ENCODE results near the gene TAF8. TPM values are rescaled to one million over a fixed set of nuclear protein-coding genes. Genes with fewer than 3 reads are reported as not detected.
A peak's percentile ranks its signal among the peaks of the same experiment; 100 is the strongest.

TAF8 gene
- total RNA-seq, 1 experiment from 2014 or later, result 43.1 TPM

DNA sequence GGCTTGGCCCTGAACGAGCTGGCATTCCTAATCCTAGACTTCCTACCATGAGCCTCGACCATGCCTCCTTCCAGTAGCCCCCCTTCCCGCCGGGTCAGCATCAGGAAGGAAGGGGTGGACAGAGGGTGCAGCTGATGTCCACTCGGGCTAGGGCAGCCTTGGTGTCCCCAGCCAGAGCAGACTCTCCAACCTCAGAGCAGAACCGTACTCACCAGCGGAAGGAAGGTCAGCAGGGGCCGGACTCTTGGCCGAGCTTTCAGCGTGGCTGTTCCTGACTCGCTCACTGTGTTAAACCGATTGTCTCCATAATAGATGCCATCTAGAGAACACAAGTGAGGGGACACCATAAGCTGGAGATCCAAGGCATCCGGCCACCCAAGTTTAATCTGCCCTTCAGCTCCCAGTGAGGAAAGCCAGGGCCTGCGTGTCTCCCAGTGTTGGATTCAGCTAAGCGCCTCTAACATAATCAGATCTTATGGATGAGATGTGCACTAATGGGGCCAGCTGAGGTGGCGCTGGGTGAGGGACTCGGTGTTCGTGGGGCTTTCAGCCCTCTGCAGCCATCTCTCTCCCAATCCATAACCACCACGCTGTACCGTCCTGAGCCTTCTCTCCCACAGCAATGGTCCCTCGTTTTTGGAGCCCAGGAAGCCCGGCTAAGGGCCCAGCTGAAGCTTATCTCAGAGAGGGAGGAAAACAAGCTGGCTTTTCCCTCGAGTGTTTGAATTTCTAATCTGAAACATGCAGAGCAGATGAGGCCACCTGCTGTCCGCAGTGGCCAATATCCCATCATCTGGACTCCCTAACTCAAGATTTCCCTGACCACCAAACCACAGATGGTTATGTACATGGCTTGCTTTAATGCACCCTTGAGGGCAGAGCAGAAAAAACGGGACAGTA is 78.4 kb downstream of the TAF8 start:
- peak in 1 of 2 experiments; percentile 19 for DNase-seq
- H3K9me3 ChIP-seq (replicated peaks), result no peaks in the 10 kb centered on the region
- H3K36me3 ChIP-seq, result no peaks in the 10 kb centered on the region
- H3K4me1 ChIP-seq, result no peaks in the 10 kb centered on the region
- H3K27ac ChIP-seq, result no peak overlapping the region
- peaks cover 5% of the 10 kb centered on the region; the same call in 1 of the 2 replicates for H3K27me3 ChIP-seq
- H3K4me3 ChIP-seq, result no peak overlapping the region

DNA sequence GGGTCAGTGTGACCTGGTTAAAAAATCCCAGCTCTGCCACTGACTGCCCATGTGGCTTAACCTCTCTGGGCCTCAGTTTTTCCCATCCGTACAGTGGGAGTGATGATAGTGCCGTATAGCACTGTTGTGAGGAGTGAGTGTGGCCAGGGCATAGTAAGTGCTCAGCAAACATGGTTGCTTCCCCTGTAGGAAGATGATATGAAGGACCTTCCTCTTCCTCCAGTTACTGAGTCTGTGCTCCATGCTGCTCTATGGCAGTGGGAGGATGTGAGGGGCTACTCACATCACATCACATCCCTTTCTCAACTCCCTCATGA is 79.0 kb downstream of the TAF8 start:
- H3K27me3 ChIP-seq, result peaks cover 5% of the 10 kb centered on the region; the same call in 1 of the 2 replicates
- no peaks in the 10 kb centered on the region for H3K9me3 ChIP-seq (replicated peaks)
- H3K36me3 ChIP-seq, result no peaks in the 10 kb centered on the region
- no peak overlapping the region for H3K4me3 ChIP-seq
- DNase-seq, result no peak
- H3K27ac ChIP-seq, result no peak overlapping the region
- H3K4me1 ChIP-seq, result no peaks in the 10 kb centered on the region

DNA sequence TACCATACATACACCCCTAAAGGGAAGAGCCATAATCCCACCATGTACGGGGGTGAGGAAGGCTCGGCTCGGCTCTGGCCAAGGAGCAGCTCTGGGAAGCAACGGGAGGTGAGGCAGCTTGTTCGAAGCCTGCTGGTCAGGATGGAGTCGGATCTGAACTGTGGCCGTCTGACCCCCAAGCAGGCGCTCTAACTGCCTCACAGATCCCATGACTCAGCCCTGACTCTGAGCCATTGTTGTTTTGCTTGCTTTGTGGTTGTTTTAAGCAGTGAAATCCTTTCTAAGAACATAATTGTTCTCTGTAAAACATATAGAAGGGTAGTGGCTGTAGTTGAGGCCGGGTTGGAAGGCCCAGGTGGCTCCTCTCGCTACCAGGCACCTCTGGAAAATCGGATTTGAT is 81.2 kb downstream of the TAF8 start:
- H3K27ac ChIP-seq, result no peak overlapping the region
- no peaks in the 10 kb centered on the region for H3K9me3 ChIP-seq (replicated peaks)
- H3K4me3 ChIP-seq, result no peak overlapping the region
- no peaks in the 10 kb centered on the region; the same call in 1 of the 2 replicates for H3K4me1 ChIP-seq
- no peaks in the 10 kb centered on the region for H3K27me3 ChIP-seq
- no peaks in the 10 kb centered on the region for H3K36me3 ChIP-seq
- no peak for DNase-seq

DNA sequence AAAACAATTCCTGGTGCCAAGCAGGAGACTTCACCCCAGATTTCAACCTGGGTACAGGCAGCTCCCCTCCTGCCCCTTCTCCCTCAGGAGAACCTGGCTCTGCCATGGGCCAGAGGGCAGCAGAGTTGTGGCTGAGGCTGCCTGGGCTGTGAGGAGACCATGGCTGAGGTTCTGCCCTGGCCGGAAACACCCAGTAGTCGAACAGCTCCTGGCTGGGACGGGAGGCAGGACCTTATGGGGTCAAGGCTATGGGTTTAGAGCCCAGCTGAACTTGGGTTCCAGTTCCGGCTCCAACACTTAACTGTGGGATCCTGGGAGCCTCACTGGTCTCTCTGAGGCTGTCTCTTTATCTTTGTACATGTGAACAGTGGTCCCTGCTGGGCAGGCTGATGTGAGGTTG is 83.6 kb downstream of the TAF8 start:
- Histone ChIP-seq H3K4me3 (no peak overlapping the region), H3K4me1 (no peaks in the 10 kb centered on the region; the same call in 1 of the 2 replicates), H3K9me3 (replicated peaks) (no peaks in the 10 kb centered on the region), H3K36me3 (no peaks in the 10 kb centered on the region), H3K27ac (no peak overlapping the region), H3K27me3 (no peaks in the 10 kb centered on the region)
- no peak for DNase-seq

DNA sequence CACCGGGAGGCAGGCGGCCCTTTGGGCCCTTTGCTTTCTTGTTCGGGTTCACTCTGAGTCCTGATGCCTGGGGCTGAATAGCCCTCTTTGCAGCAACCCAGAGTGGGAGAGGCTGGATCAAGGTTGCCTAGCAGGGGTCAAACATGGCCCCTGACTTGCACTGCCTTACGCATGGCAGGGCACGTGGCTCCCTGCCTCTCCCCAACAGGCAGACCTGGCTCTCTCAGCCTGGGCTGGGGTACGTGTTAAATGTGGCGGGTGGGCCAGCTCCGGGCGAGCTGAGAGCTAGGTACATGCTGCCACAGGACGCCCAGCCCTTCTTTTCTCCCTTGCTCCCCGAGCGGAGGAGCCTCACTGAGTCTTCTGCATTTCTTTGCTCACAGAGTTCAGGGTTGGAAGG is 84.8 kb downstream of the TAF8 start:
- Histone ChIP-seq H3K4me1 (no peaks in the 10 kb centered on the region; the same call in 1 of the 2 replicates), H3K27me3 (no peaks in the 10 kb centered on the region), H3K4me3 (no peak overlapping the region), H3K27ac (no peak overlapping the region), H3K36me3 (no peaks in the 10 kb centered on the region), H3K9me3 (replicated peaks) (no peaks in the 10 kb centered on the region)
- no peak for DNase-seq

DNA sequence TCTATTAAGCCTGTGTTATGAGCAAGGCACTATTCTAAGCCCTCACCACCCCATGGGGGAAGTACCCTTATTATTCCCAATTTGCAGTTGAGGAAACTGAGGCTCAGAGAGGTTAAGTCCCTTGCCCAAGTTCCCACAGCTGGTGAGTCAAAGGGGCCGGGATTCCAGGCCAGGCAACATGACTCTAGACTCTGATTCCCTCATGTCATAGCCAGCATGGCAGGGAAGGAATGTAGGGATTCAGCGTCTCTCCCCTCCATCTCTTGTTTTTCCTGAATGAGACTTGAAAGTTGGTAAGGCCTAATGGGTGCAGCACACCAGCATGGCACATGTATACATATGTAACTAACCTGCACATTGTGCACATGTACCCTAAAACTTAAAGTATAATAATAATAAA is 85.4 kb downstream of the TAF8 start:
- Histone ChIP-seq H3K36me3 (no peaks in the 10 kb centered on the region), H3K9me3 (replicated peaks) (no peaks in the 10 kb centered on the region), H3K27me3 (no peaks in the 10 kb centered on the region), H3K4me1 (no peaks in the 10 kb centered on the region; the same call in 1 of the 2 replicates), H3K27ac (no peak overlapping the region), H3K4me3 (no peak overlapping the region)
- DNase-seq, result no peak

DNA sequence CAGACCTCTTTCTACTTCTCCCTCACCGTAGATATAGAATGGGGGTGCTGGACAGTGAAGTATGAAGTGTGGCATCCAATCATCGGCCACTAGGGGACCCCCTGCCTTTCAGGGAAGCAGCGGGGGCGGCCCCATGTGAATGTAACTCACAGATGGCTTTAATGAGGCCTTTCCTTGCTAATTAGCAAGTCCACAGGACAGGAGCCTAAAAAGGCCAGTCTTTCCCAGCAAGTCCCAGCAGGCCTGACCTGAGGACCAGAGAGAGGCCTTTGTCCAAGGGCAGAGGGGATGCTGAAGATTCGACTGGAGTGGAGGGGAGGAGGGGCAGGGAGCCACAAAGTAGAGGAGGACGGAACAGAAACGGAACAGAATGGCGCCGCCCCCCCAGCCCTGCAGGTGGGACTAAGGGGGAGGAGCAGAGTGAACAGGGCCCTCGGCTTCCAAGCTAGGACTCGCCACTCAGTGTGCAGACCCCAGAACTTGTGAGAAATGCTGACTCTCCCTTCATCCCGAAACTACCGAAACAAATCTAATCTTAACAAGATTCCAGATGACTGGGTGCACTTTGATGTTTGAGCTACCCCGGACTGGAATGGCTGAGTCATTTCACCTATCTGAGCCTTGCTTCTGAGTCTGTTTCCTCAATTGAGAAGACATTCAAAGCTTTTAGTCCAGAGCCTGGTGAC is 86.3 kb downstream of the TAF8 start:
- no peak overlapping the region for H3K27ac ChIP-seq
- H3K4me3 ChIP-seq, result peak overlapping the region; percentile 48
- H3K9me3 ChIP-seq (replicated peaks), result no peaks in the 10 kb centered on the region
- H3K4me1 ChIP-seq, result no peaks in the 10 kb centered on the region; the same call in 1 of the 2 replicates
- no peaks in the 10 kb centered on the region for H3K36me3 ChIP-seq
- no peaks in the 10 kb centered on the region for H3K27me3 ChIP-seq
- peak; percentile 48 to 66 for DNase-seq

Other genes starting within 250 kb of the TAF8 start
- 6.4 and 7.3 TPM in 2 replicates for gene USP49, start 155.1 kb upstream of the TAF8 start, total RNA-seq (2014; rRNA removed; shearing (Covaris generic))
- gene MED20, start 129.4 kb upstream of the TAF8 start, total RNA-seq (2014; rRNA removed; shearing (Covaris generic)), result 33.4 and 34.8 TPM in 2 replicates
- 32.3 and 36.9 TPM in 2 replicates for gene BYSL, start 129.0 kb upstream of the TAF8 start, total RNA-seq (2014; rRNA removed; shearing (Covaris generic))
- gene CCND3, start 108.7 kb upstream of the TAF8 start, total RNA-seq (2014; rRNA removed; shearing (Covaris generic)), result 150 and 159 TPM in 2 replicates
- not detected in 2 replicates for gene C6orf132, start 92.1 kb downstream of the TAF8 start, total RNA-seq (2014; rRNA removed; shearing (Covaris generic))
- not detected in 2 replicates for gene GUCA1A, start 122.8 kb downstream of the TAF8 start, total RNA-seq (2014; rRNA removed; shearing (Covaris generic))
- gene GUCA1B, start 144.4 kb downstream of the TAF8 start, total RNA-seq (2014; rRNA removed; shearing (Covaris generic)), result 0.14 and 0.25 TPM in 2 replicates
- gene MRPS10, start 167.3 kb downstream of the TAF8 start, total RNA-seq (2014; rRNA removed; shearing (Covaris generic)), result 57.2 and 59.5 TPM in 2 replicates